AG20443 (cell line): ENCODE measurements around the gene GLOD5.

Source experiments
- DNase-seq: peaks from one replicate; pipeline ENCODE4 v3.0.0; 2012; ENCODE audit warnings: low spot score, mixed read lengths

Gene GLOD5

GRCh38 chrX:48754238-48754637, 7.3 kb upstream of the GLOD5 start:
- no peak for DNase-seq

- DNase-seq: no peak
Observed at GRCh38 chrX:48769230-48769629, 7.7 kb downstream of the GLOD5 start.

GRCh38 chrX:48770296-48770695, 8.7 kb downstream of the GLOD5 start:
- no peak for DNase-seq

- DNase-seq: no peak
Observed at GRCh38 chrX:48772602-48773001, 11.1 kb downstream of the GLOD5 start.

- DNase-seq: no peak
Observed at GRCh38 chrX:48776818-48777439, 15.4 kb downstream of the GLOD5 start.

GRCh38 chrX:48779399-48779798, 17.9 kb downstream of the GLOD5 start:
- no peak for DNase-seq

GRCh38 chrX:48781705-48782104, 20.2 kb downstream of the GLOD5 start:
- no peak for DNase-seq

- DNase-seq: no peak
Observed at GRCh38 chrX:48782216-48782615, 20.7 kb downstream of the GLOD5 start.

- no peak for DNase-seq
Observed at GRCh38 chrX:48782795-48783194, 21.2 kb downstream of the GLOD5 start.

GRCh38 chrX:48784726-48785125, 23.2 kb downstream of the GLOD5 start:
- DNase-seq: no peak

GRCh38 chrX:48785186-48785539, 23.6 kb downstream of the GLOD5 start:
- DNase-seq: no peak

- DNase-seq: no peak
Observed at GRCh38 chrX:48785540-48786214, 24.1 kb downstream of the GLOD5 start.

GRCh38 chrX:48786341-48786800, 24.8 kb downstream of the GLOD5 start, which contains the start of gene GATA1:
Gene GATA1 (plus strand): TSS chrX:48786590. CDS start chrX:48791110, 4,520 bp downstream.
- DNase-seq: no peak

- no peak for DNase-seq
Observed at GRCh38 chrX:48786825-48787504, 25.4 kb downstream of the GLOD5 start.

- no peak for DNase-seq
Observed at GRCh38 chrX:48787505-48788443, 26.2 kb downstream of the GLOD5 start.

- no peak for DNase-seq
Observed at GRCh38 chrX:48789366-48790220, 28.0 kb downstream of the GLOD5 start.

- DNase-seq: no peak
Observed at GRCh38 chrX:48790477-48790876, 28.9 kb downstream of the GLOD5 start.

- no peak for DNase-seq
Observed at GRCh38 chrX:48791063-48791820, 29.7 kb downstream of the GLOD5 start.

GRCh38 chrX:48792219-48792618, 30.7 kb downstream of the GLOD5 start:
- no peak for DNase-seq

- DNase-seq: no peak
Observed at GRCh38 chrX:48793935-48794334, 32.4 kb downstream of the GLOD5 start.
